Mesenchymal stem cell (in vitro differentiated cells and primary cell): ENCODE data around the gene ZNF845.
A peak's percentile ranks its signal among the peaks of the same experiment; 100 is the strongest.

ENCODE experiments used
- DNase-seq: peaks from one replicate; pipeline ENCODE4 v3.0.0-alpha.2; 2013
- H2AFZ ChIP-seq: one replicate; pipeline ENCODE4 v1.6.1; 2013; ENCODE audit warnings: low read depth, mild to moderate bottlenecking, control low read depth, inconsistent platforms, low read length, moderate library complexity
- H2AK5ac ChIP-seq: 2 replicates; pipeline ENCODE4 v1.6.1; 2013; ENCODE audit warnings: low read length, moderate library complexity, mild to moderate bottlenecking, inconsistent platforms; ENCODE audit not compliant: severe bottlenecking
- H2BK120ac ChIP-seq: one replicate; pipeline ENCODE4 v1.6.1; 2013; ENCODE audit warnings: low read depth, mild to moderate bottlenecking, inconsistent platforms, low read length, moderate library complexity
- H2BK12ac ChIP-seq, 2 experiments: one replicate each; pipeline ENCODE4 v1.6.1; 2013; ENCODE audit warnings: inconsistent platforms in 2 of 2, low read length in 2 of 2, mild to moderate bottlenecking in 2 of 2, moderate library complexity in 2 of 2, control low read depth in 1 of 2
- H2BK15ac ChIP-seq: one replicate; pipeline ENCODE4 v1.6.1; 2013; ENCODE audit warnings: mild to moderate bottlenecking, low read depth, inconsistent platforms; ENCODE audit not compliant: poor library complexity, severe bottlenecking
- H2BK5ac ChIP-seq: 2 replicates; pipeline ENCODE4 v1.6.1; 2013; ENCODE audit warnings: low read depth, mild to moderate bottlenecking, low read length, control low read depth, inconsistent platforms; ENCODE audit not compliant: poor library complexity, severe bottlenecking
- H3K14ac ChIP-seq, 2 experiments: one replicate each; pipeline ENCODE4 v1.6.1; 2013; ENCODE audit warnings: inconsistent platforms in 2 of 2, low read length in 2 of 2, control low read depth in 1 of 2, mild to moderate bottlenecking in 1 of 2, moderate library complexity in 1 of 2
- H3K18ac ChIP-seq, 2 experiments: one replicate each; pipeline ENCODE4 v1.6.1; 2013; ENCODE audit warnings: inconsistent platforms in 2 of 2, low read length in 2 of 2, control low read depth in 1 of 2, low read depth in 1 of 2, mild to moderate bottlenecking in 1 of 2
- H3K23ac ChIP-seq, 2 experiments: one replicate each; pipeline ENCODE4 v1.6.1; 2013; ENCODE audit warnings: inconsistent platforms in 2 of 2, low read length in 2 of 2, mild to moderate bottlenecking in 2 of 2, moderate library complexity in 2 of 2, control low read depth in 1 of 2
- H3K27ac ChIP-seq: 2 replicates; pipeline ENCODE4 v1.5.1; 2013; ENCODE audit warnings: mild to moderate bottlenecking, moderate library complexity, low read length, control low read depth, inconsistent platforms; ENCODE audit not compliant: poor library complexity, severe bottlenecking
- H3K27me3 ChIP-seq, 2 experiments: 2 replicates each; pipeline versions ENCODE4 v1.6.1 to v1.7.0; 2013; ENCODE audit warnings: low read length in 2 of 2, mild to moderate bottlenecking in 2 of 2, moderate library complexity in 2 of 2, control low read depth in 1 of 2, inconsistent platforms in 1 of 2; ENCODE audit not compliant: control insufficient read depth in 1 of 2, insufficient read depth in 1 of 2
- H3K36me3 ChIP-seq, 2 experiments: 2 replicates each; pipeline versions ENCODE4 v1.6.1 to v1.7.0; 2013; ENCODE audit warnings: low read length in 2 of 2, control low read depth in 1 of 2, inconsistent platforms in 1 of 2, low read depth in 1 of 2, mild to moderate bottlenecking in 1 of 2; ENCODE audit not compliant: insufficient read depth in 2 of 2, control insufficient read depth in 1 of 2
- H3K4ac ChIP-seq, 2 experiments: one replicate each; pipeline ENCODE4 v1.6.1; 2013; ENCODE audit warnings: inconsistent platforms in 2 of 2, low read length in 2 of 2, mild to moderate bottlenecking in 2 of 2, moderate library complexity in 2 of 2, control low read depth in 1 of 2, low read depth in 1 of 2
- H3K4me1 ChIP-seq: 2 replicates; pipeline ENCODE4 v1.6.1; 2013; ENCODE audit warnings: low read depth, low read length, control low read depth; ENCODE audit not compliant: control insufficient read depth, insufficient read depth
- H3K4me2 ChIP-seq: 2 replicates; pipeline ENCODE4 v1.6.1; 2013; ENCODE audit warnings: low read length, mild to moderate bottlenecking, inconsistent platforms; ENCODE audit not compliant: poor library complexity, severe bottlenecking
- H3K4me3 ChIP-seq, 2 experiments: 2 replicates each; pipeline versions ENCODE4 v1.5.1 to v1.7.0; 2013; ENCODE audit warnings: low read length in 2 of 2, mild to moderate bottlenecking in 2 of 2, control low read depth in 1 of 2, low read depth in 1 of 2; ENCODE audit not compliant: insufficient read depth in 1 of 2
- H3K79me1 ChIP-seq: replicated peaks from 2 replicates; pipeline ENCODE4 v1.6.1; 2013; ENCODE audit warnings: mild to moderate bottlenecking, control low read depth, low read length, inconsistent platforms; ENCODE audit not compliant: poor library complexity, severe bottlenecking
- H3K9ac ChIP-seq: 2 replicates; pipeline ENCODE4 v1.7.0; 2013; ENCODE audit warnings: mild to moderate bottlenecking, low read length, moderate library complexity
- H3K9me3 ChIP-seq: 2 replicates; pipeline ENCODE4 v1.7.0; 2013; ENCODE audit warnings: mild to moderate bottlenecking, low read length; ENCODE audit not compliant: control insufficient read depth
- H4K8ac ChIP-seq: one replicate; pipeline ENCODE4 v1.6.1; 2013; ENCODE audit warnings: inconsistent platforms, mild to moderate bottlenecking, low read length, moderate library complexity
- H4K91ac ChIP-seq: one replicate; pipeline ENCODE4 v1.6.1; 2013; ENCODE audit warnings: mild to moderate bottlenecking, low read length, inconsistent platforms
- whole genome bisulfite sequencing: methylation state at CpG from one replicate; pipeline ENCODE4 v1.1.7; 2013; ENCODE audit warnings: mixed read lengths; 5-methylcytosine and 5-hydroxymethylcytosine counted together

ZNF845 gene

GRCh38 chr19:53311897-53312296 lies 21.7 kb upstream of the ZNF845 start:
- no peak overlapping the region for H3K4me2 ChIP-seq
- H3K36me3 ChIP-seq, result no peaks in the 10 kb centered on the region
- H2AK5ac ChIP-seq, result no peak overlapping the region
- no peak overlapping the region for H3K9ac ChIP-seq
- WGBS, result 78% methylated on average over 12 of the region's 12 CpGs
- H2BK120ac ChIP-seq, result no peak overlapping the region
- no peak overlapping the region for H3K23ac ChIP-seq
- H2BK12ac ChIP-seq, result no peak overlapping the region
- H3K27me3 ChIP-seq, result no peaks in the 10 kb centered on the region
- H3K9me3 ChIP-seq, result peaks cover 19% of the 10 kb centered on the region
- no peak overlapping the region for H3K4ac ChIP-seq
- H3K18ac ChIP-seq, result no peak overlapping the region
- H3K4me1 ChIP-seq, result no peaks in the 10 kb centered on the region
- DNase-seq, result no peak
- H2AFZ ChIP-seq, result no peak overlapping the region
- no peak overlapping the region for H4K91ac ChIP-seq
- H4K8ac ChIP-seq, result no peak overlapping the region
- no peak overlapping the region for H2BK15ac ChIP-seq
- no peaks in the 10 kb centered on the region for H3K79me1 ChIP-seq
- no peak overlapping the region for H3K14ac ChIP-seq
- no peak overlapping the region for H3K27ac ChIP-seq
- no peak overlapping the region for H2BK5ac ChIP-seq
- H3K4me3 ChIP-seq, result no peak overlapping the region

GRCh38 chr19:53328967-53329366 lies 4.6 kb upstream of the ZNF845 start:
- Histone ChIP-seq H2AFZ (no peak overlapping the region), H2BK12ac (no peak overlapping the region), H4K91ac (no peak overlapping the region), H3K4me1 (no peaks in the 10 kb centered on the region), H3K14ac (no peak overlapping the region), H3K36me3 (no peaks in the 10 kb centered on the region), H3K4me3 (peak overlapping the region in 1 of 2 experiments; percentile 43), H3K18ac (no peak overlapping the region), H3K23ac (no peak overlapping the region), H2BK15ac (no peak overlapping the region), H2BK120ac (no peak overlapping the region), H3K27ac (no peak overlapping the region), H3K4ac (no peak overlapping the region), H3K79me1 (peaks cover 3% of the 10 kb centered on the region), H3K9me3 (peaks cover 25% of the 10 kb centered on the region), H2AK5ac (no peak overlapping the region), H2BK5ac (no peak overlapping the region), H3K4me2 (no peak overlapping the region), H3K9ac (no peak overlapping the region), H3K27me3 (no peaks in the 10 kb centered on the region), H4K8ac (no peak overlapping the region)
- DNase-seq, result no peak
- 73% methylated on average over 24 of the region's 24 CpGs for WGBS

GRCh38 chr19:53332484-53332883 lies 1.1 kb upstream of the ZNF845 start:
- no peak overlapping the region for H2BK15ac ChIP-seq
- no peaks in the 10 kb centered on the region for H3K27me3 ChIP-seq
- H3K14ac ChIP-seq, result no peak overlapping the region
- no peak overlapping the region for H3K4me2 ChIP-seq
- H2BK120ac ChIP-seq, result no peak overlapping the region
- peaks cover 3% of the 10 kb centered on the region for H3K4me1 ChIP-seq
- H3K9ac ChIP-seq, result peak overlapping the region; percentile 98
- no peak overlapping the region for H2BK5ac ChIP-seq
- 79% methylated on average over 12 of the region's 14 CpGs for WGBS
- peaks cover 18% of the 10 kb centered on the region for H3K9me3 ChIP-seq
- no peak overlapping the region for H4K8ac ChIP-seq
- H3K36me3 ChIP-seq, result peaks cover 0 to under 1% of the 10 kb centered on the region in 2 experiments
- no peak overlapping the region for H3K23ac ChIP-seq
- H4K91ac ChIP-seq, result no peak overlapping the region
- H2AK5ac ChIP-seq, result no peak overlapping the region
- peak overlapping the region in 1 of 2 experiments; percentile 98 for H3K4me3 ChIP-seq
- no peak overlapping the region for H2BK12ac ChIP-seq
- no peak overlapping the region for H2AFZ ChIP-seq
- H3K4ac ChIP-seq, result no peak overlapping the region
- peaks cover 18% of the 10 kb centered on the region for H3K79me1 ChIP-seq
- no peak overlapping the region for H3K18ac ChIP-seq
- DNase-seq, result no peak
- H3K27ac ChIP-seq, result no peak overlapping the region

GRCh38 chr19:53333066-53333462 lies 485 bp upstream of the ZNF845 start:
- Histone ChIP-seq H3K9ac (peak overlapping the region; percentile 98), H3K27ac (peak overlapping the region; percentile 42), H3K9me3 (peaks cover 14% of the 10 kb centered on the region), H2BK12ac (no peak overlapping the region), H2BK5ac (no peak overlapping the region), H2BK120ac (no peak overlapping the region), H3K4me2 (peak overlapping the region; percentile 83), H3K27me3 (no peaks in the 10 kb centered on the region), H3K36me3 (peaks cover 4 to 7% of the 10 kb centered on the region in 2 experiments), H2BK15ac (no peak overlapping the region), H2AFZ (no peak overlapping the region), H4K8ac (no peak overlapping the region), H2AK5ac (no peak overlapping the region), H4K91ac (no peak overlapping the region), H3K4ac (no peak overlapping the region), H3K18ac (no peak overlapping the region), H3K4me1 (peaks cover 3% of the 10 kb centered on the region), H3K23ac (no peak overlapping the region), H3K4me3 (peak overlapping the region; percentile 47 to 98), H3K14ac (no peak overlapping the region), H3K79me1 (peaks cover 22% of the 10 kb centered on the region)
- DNase-seq, result no peak
- WGBS, result 5% methylated on average over 14 of the region's 14 CpGs
